Ishikawa (cell line): ENCODE results near the gene PKMYT1.

ENCODE experiments used
- CEBPB ChIP-seq: IDR thresholded peaks from 2 replicates; pipeline ENCODE4 v1.6.1; 2012
- CREB1 ChIP-seq: IDR thresholded peaks from 2 replicates; pipeline ENCODE4 v1.6.1; 2012; ENCODE audit warnings: low read depth
- EP300 ChIP-seq: IDR thresholded peaks from 2 replicates; pipeline ENCODE4 v1.6.1; 2012; ENCODE audit warnings: borderline replicate concordance
- MAX ChIP-seq: IDR thresholded peaks from 2 replicates; pipeline ENCODE4 v1.6.1; 2012
- RAD21 ChIP-seq: IDR thresholded peaks from 2 replicates; pipeline ENCODE4 v1.6.1; 2012; ENCODE audit warnings: low read depth
- REST ChIP-seq: IDR thresholded peaks from 2 replicates; pipeline ENCODE4 v1.6.1; 2012; ENCODE audit warnings: low read depth, mild to moderate bottlenecking
- TAF1 ChIP-seq: IDR thresholded peaks from 2 replicates; pipeline ENCODE4 v1.6.1; 2012; ENCODE audit warnings: low read depth, mild to moderate bottlenecking
- TCF12 ChIP-seq: IDR thresholded peaks from 2 replicates; pipeline ENCODE4 v1.6.1; 2012; ENCODE audit warnings: low read depth
- TEAD4 ChIP-seq: IDR thresholded peaks from 2 replicates; pipeline ENCODE4 v1.6.1; 2012
- YY1 ChIP-seq: IDR thresholded peaks from 2 replicates; pipeline ENCODE4 v1.6.1; 2012; ENCODE audit warnings: low read depth

- no peak for TF ChIP-seq RAD21
- TF ChIP-seq CEBPB = no peak
- no peak for TF ChIP-seq YY1
- no peak for TF ChIP-seq TAF1
- no peak for TF ChIP-seq REST
- TF ChIP-seq CREB1 = no peak
- no peak for TF ChIP-seq EP300
- TF ChIP-seq MAX = no peak
- TF ChIP-seq TEAD4 = no peak
- TF ChIP-seq TCF12 = no peak
These were observed 45.7 kb upstream of the PKMYT1 start for GRCh38 chr16:3026003-3026378.
